ENCODE measurements around the gene LDLRAD4.
"Not testable (repeated sequence)": the region's sequence is repeated elsewhere in the genome, so short reads cannot be mapped to it uniquely, and the experiment has no call there.

LDLRAD4 gene

GRCh38 chr18:13658436-13659204 lies 440.1 kb downstream of the LDLRAD4 start:
- DNase-seq = no peak

- no peak for DNase-seq
Measured at GRCh38 chr18:13660510-13660909, 441.9 kb downstream of the LDLRAD4 start.

- DNase-seq = no peak
Measured at GRCh38 chr18:13661051-13661778, 442.7 kb downstream of the LDLRAD4 start.

- DNase-seq = no peak
Measured at GRCh38 chr18:13661779-13662256, 443.3 kb downstream of the LDLRAD4 start.

- no peak for DNase-seq
Measured at GRCh38 chr18:13672657-13673056, 454.1 kb downstream of the LDLRAD4 start.

- DNase-seq = no peak
Measured at GRCh38 chr18:13676471-13676870, 457.9 kb downstream of the LDLRAD4 start.

- not testable (repeated sequence) for DNase-seq
Measured at GRCh38 chr18:13677350-13677749, 458.8 kb downstream of the LDLRAD4 start.

- no peak for DNase-seq
Measured at GRCh38 chr18:13680612-13681011, 462.1 kb downstream of the LDLRAD4 start.

- no peak for DNase-seq
Measured at GRCh38 chr18:13681701-13682100, 463.1 kb downstream of the LDLRAD4 start.

GRCh38 chr18:13684546-13684945 lies 466.0 kb downstream of the LDLRAD4 start:
- no peak for DNase-seq

- DNase-seq = no peak
Measured at GRCh38 chr18:13688191-13689136, 469.9 kb downstream of the LDLRAD4 start.

- DNase-seq = not testable (repeated sequence)
Measured at GRCh38 chr18:13690060-13690459, 471.5 kb downstream of the LDLRAD4 start.

- not testable (repeated sequence) for DNase-seq
Measured at GRCh38 chr18:13695337-13695736, 476.8 kb downstream of the LDLRAD4 start.

GRCh38 chr18:13696961-13697360 lies 478.4 kb downstream of the LDLRAD4 start:
- no peak for DNase-seq

GRCh38 chr18:13700153-13700552 lies 481.6 kb downstream of the LDLRAD4 start:
- no peak for DNase-seq
